HEK293 (cell line): ENCODE measurements around the gene NKD2.

Source experiments
- CTCF ChIA-PET: fragments of 350-600 bp; formaldehyde crosslinking; extraction: SDS; loops from one replicate; lab custom pipeline; 2021; ENCODE audit warnings: antibody characterized with exemption; lab: Yijun Ruan, JAX
- POLR2A ChIA-PET: fragments of 300-600 bp; formaldehyde crosslinking; extraction: SDS; loops from one replicate; lab custom pipeline; 2020; ENCODE audit warnings: antibody characterized with exemption, inconsistent platforms; lab: Yijun Ruan, JAX
- H3K27ac ChIP-seq: fragments of 200-500 bp; sonication (Bioruptor generic); 2 replicates; pipeline ENCODE4 v1.5.1; 2014; ENCODE audit warnings: low read depth, low read length, control low read depth, inconsistent platforms; ENCODE audit errors: extremely low read depth
- H3K36me3 ChIP-seq, 2 experiments: fragments of 200-500 bp in 1 of 2; sonication (Bioruptor generic) in 1 of 2; 1 replicate in 1 of 2; 2 replicates in 1 of 2; pipeline ENCODE4 v1.5.1; 2014 to 2017; ENCODE audit warnings: inconsistent platforms in 2 of 2, low read length in 2 of 2; ENCODE audit not compliant: control insufficient read depth in 2 of 2, insufficient read depth in 1 of 2
- H3K4me1 ChIP-seq: fragments of 200-500 bp; sonication (Bioruptor generic); 2 replicates; pipeline ENCODE4 v1.5.1; 2014; ENCODE audit warnings: mild to moderate bottlenecking, low read length, inconsistent platforms; ENCODE audit not compliant: control insufficient read depth, insufficient read depth
- H3K4me3 ChIP-seq: 2 replicates; pipeline ENCODE4 v1.5.1; 2011; ENCODE audit warnings: low read depth, mild to moderate bottlenecking, control low read depth, low read length, moderate library complexity
- H3K9me3 ChIP-seq: fragments of 200-500 bp; sonication (Bioruptor generic); 2 replicates; pipeline ENCODE4 v1.5.1; 2014; ENCODE audit warnings: low read depth, low read length, inconsistent platforms; ENCODE audit not compliant: control insufficient read depth, insufficient read depth
- OSR2 ChIP-seq: fragments of 450-650 bp; formaldehyde crosslinking; IDR thresholded peaks from 2 replicates; pipeline ENCODE4 v1.5.1; 2016; ENCODE audit warnings: missing biosample characterization, missing genetic modification characterization
- ZBTB49 ChIP-seq: fragments of 450-650 bp; formaldehyde crosslinking; IDR thresholded peaks from 2 replicates; pipeline ENCODE4 v1.5.1; 2016; ENCODE audit warnings: missing biosample characterization, missing genetic modification characterization, low read depth
- ZBTB7A ChIP-seq: fragments of 450-650 bp; formaldehyde crosslinking; IDR thresholded peaks from 2 replicates; pipeline ENCODE4 v1.5.1; 2016; ENCODE audit warnings: low read depth, missing biosample characterization, missing genetic modification characterization
- ZEB2 ChIP-seq: fragments of 450-650 bp; formaldehyde crosslinking; IDR thresholded peaks from 2 replicates; pipeline ENCODE4 v1.5.1; 2016; ENCODE audit warnings: missing biosample characterization, missing genetic modification characterization
- ZFP37 ChIP-seq: fragments of 450-650 bp; formaldehyde crosslinking; IDR thresholded peaks from 2 replicates; pipeline ENCODE4 v1.5.1; 2016; ENCODE audit warnings: missing biosample characterization, missing genetic modification characterization
- ZNF140 ChIP-seq: fragments of 450-650 bp; formaldehyde crosslinking; IDR thresholded peaks from 2 replicates; pipeline ENCODE4 v1.5.1; 2016; ENCODE audit warnings: missing biosample characterization, missing genetic modification characterization
- ZNF274 ChIP-seq, 2 experiments: fragments of 200-500 bp in 1 of 2; fragments of 450-650 bp in 1 of 2; sonication (Bioruptor generic) in 1 of 2; formaldehyde crosslinking in 1 of 2; IDR thresholded peaks; 2 replicates each; pipeline versions ENCODE4 v1.5.1 to v1.6.1; 2014 to 2016; ENCODE audit warnings: borderline replicate concordance in 1 of 2, inconsistent platforms in 1 of 2, low read length in 1 of 2, missing biosample characterization in 1 of 2, missing genetic modification characterization in 1 of 2
- ZNF302 ChIP-seq: fragments of 450-650 bp; formaldehyde crosslinking; IDR thresholded peaks from 2 replicates; pipeline ENCODE4 v1.5.1; 2016; ENCODE audit warnings: missing biosample characterization, missing genetic modification characterization, low read depth
- ZNF324 ChIP-seq: fragments of 450-650 bp; formaldehyde crosslinking; IDR thresholded peaks from 2 replicates; pipeline ENCODE4 v1.5.1; 2016; ENCODE audit warnings: missing biosample characterization, missing genetic modification characterization
- ZNF341 ChIP-seq: fragments of 450-650 bp; formaldehyde crosslinking; IDR thresholded peaks from 2 replicates; pipeline ENCODE4; 2016; ENCODE audit warnings: low read depth, missing biosample characterization, missing genetic modification characterization
- ZNF354C ChIP-seq: fragments of 450-650 bp; formaldehyde crosslinking; IDR thresholded peaks from 2 replicates; pipeline ENCODE4 v1.5.1; 2016; ENCODE audit warnings: missing biosample characterization, missing genetic modification characterization, low read depth, borderline replicate concordance
- ZNF398 ChIP-seq: fragments of 450-650 bp; formaldehyde crosslinking; IDR thresholded peaks from 2 replicates; pipeline ENCODE4 v1.5.1; 2017; ENCODE audit warnings: missing biosample characterization, missing genetic modification characterization
- ZNF433 ChIP-seq: fragments of 450-650 bp; formaldehyde crosslinking; IDR thresholded peaks from 2 replicates; pipeline ENCODE4 v1.5.1; 2016; ENCODE audit warnings: missing biosample characterization, missing genetic modification characterization, low read depth
- ZNF48 ChIP-seq: fragments of 450-650 bp; formaldehyde crosslinking; IDR thresholded peaks from 2 replicates; pipeline ENCODE4 v1.5.1; 2016; ENCODE audit warnings: missing biosample characterization, missing genetic modification characterization
- ZNF561 ChIP-seq: fragments of 450-650 bp; IDR thresholded peaks from 2 replicates; pipeline ENCODE4 v1.5.1; 2018; ENCODE audit warnings: missing biosample characterization, missing genetic modification characterization, borderline replicate concordance
- ZNF837 ChIP-seq: fragments of 450-650 bp; formaldehyde crosslinking; IDR thresholded peaks from 2 replicates; pipeline ENCODE4 v1.5.1; 2016; ENCODE audit warnings: missing biosample characterization, missing genetic modification characterization
- ZSCAN5A ChIP-seq: fragments of 450-650 bp; formaldehyde crosslinking; IDR thresholded peaks from 2 replicates; pipeline ENCODE4 v1.5.1; 2016; ENCODE audit warnings: missing biosample characterization, missing genetic modification characterization
- ZXDB ChIP-seq: fragments of 450-650 bp; formaldehyde crosslinking; IDR thresholded peaks from 2 replicates; pipeline ENCODE4 v1.5.1; 2016; ENCODE audit warnings: missing biosample characterization, missing genetic modification characterization
- TF ChIP-seq, protein P1 (sequence below): fragments of 450-650 bp; formaldehyde crosslinking; IDR thresholded peaks from 2 replicates; pipeline ENCODE4 v1.5.1; 2016; ENCODE audit warnings: missing biosample characterization, missing genetic modification characterization

Gene NKD2

DNA sequence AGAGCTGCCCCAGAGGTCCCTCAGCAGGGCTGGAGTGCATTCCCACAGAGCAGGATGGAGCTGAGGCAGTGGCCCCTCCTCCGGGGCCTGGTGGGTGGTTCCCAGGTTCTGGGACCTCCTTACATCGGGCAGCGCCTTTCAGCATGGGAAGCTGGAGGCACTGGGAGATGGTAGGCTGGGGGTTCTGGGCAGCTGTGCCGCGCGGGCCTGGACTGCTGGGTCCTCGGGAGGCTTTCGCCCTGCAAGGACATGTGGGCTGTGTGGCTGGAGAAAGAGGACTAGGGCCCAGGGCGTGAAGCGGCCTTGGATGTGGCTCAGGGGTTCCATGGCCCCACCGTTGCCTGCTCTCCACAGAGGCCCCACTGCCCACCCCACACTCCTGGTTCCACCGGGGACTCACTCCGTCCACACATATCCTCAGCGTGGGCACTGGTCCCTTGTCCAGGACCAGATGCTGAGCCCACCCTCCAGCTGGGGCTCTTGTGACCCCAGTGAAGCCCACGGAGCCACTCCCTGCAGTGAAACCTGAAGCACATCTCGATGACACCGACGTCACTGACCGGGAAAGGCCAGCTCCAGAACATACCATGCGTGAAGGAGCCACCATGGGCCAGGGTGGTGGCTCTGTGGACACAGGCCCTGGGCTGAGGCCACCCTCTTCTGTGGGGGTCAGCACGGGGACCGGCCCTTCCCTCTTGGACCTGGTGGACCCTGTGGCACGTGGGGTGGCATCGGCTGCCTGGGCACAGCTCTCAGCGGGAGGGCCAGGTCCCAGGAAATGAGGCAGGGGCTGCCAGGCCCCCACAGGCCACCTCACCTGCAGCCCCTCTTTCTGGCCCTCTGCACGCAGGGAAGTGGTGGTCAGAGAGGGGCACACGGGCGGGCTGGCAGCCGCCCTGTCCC lies 31.5 kb upstream of the NKD2 start (continued):
- TF ChIP-seq ZNF274 (IDR thresholded peaks at IDR 0.05; ENCODE audit: low read length) (no peak), ZNF274 (tag by site-specific recombination; IDR thresholded peaks at IDR 0.05; ENCODE audit: borderline replicate concordance) (no peak)

- H3K9me3 ChIP-seq, result no peaks in the 10 kb centered on the region
- no peak for TF ChIP-seq ZNF354C (tag by site-specific recombination)
- no peak for TF ChIP-seq ZNF140
- TF ChIP-seq ZNF837, result no peak
- no peak for TF ChIP-seq OSR2
- no peak for TF ChIP-seq ZNF48 (tag by site-specific recombination)
- TF ChIP-seq ZNF433, result no peak
- no peak for TF ChIP-seq ZSCAN5A (tag by site-specific recombination)
- TF ChIP-seq ZBTB7A (tag by site-specific recombination), result no peak
- TF ChIP-seq ZBTB49 (tag by site-specific recombination), result no peak
- TF ChIP-seq, protein P1, sequence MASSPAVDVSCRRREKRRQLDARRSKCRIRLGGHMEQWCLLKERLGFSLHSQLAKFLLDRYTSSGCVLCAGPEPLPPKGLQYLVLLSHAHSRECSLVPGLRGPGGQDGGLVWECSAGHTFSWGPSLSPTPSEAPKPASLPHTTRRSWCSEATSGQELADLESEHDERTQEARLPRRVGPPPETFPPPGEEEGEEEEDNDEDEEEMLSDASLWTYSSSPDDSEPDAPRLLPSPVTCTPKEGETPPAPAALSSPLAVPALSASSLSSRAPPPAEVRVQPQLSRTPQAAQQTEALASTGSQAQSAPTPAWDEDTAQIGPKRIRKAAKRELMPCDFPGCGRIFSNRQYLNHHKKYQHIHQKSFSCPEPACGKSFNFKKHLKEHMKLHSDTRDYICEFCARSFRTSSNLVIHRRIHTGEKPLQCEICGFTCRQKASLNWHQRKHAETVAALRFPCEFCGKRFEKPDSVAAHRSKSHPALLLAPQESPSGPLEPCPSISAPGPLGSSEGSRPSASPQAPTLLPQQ (tag by site-specific recombination), result no peak
- TF ChIP-seq ZFP37, result no peak
- no peak for TF ChIP-seq ZXDB
- TF ChIP-seq ZNF341 (tag by site-specific recombination), result no peak
- no peak for TF ChIP-seq ZNF302 (tag by site-specific recombination)
- TF ChIP-seq ZNF561, result no peak
- no peak for TF ChIP-seq ZEB2
- no peak for TF ChIP-seq ZNF324
- TF ChIP-seq ZNF398, result no peak
- H3K36me3 ChIP-seq, result no peaks in the 10 kb centered on the region
- no peak overlapping the region for H3K27ac ChIP-seq
- no peak overlapping the region for H3K4me3 ChIP-seq
- POLR2A ChIA-PET, result no interaction called here
- H3K4me1 ChIP-seq, result no peaks in the 10 kb centered on the region
- CTCF ChIA-PET, result interaction anchor here (0.6 to 1.3 kb wide), 3 partner anchors 9 to 189 kb away, joined by 3 to 6 read pairs (median 3); partner anchors contain the start of gene NKD2
Observed at GRCh38 chr5:978054-978453, 30.5 kb upstream of the NKD2 start.
